Type B pancreatic cell (in vitro differentiated cells): ENCODE measurements around the gene TCHP. TPM values are rescaled to one million over a fixed set of nuclear protein-coding genes. Genes with fewer than 3 reads are reported as not detected.
A peak's percentile ranks its signal among the peaks of the same experiment; 100 is the strongest.
"Not testable (repeated sequence)": the region's sequence is repeated elsewhere in the genome, so short reads cannot be mapped to it uniquely, and the experiment has no call there.

Source experiments
- DNase-seq: peaks from one replicate; pipeline ENCODE4 v3.0.0; 2021; ENCODE audit warnings: mixed read lengths; ENCODE audit not compliant: unreplicated experiment; ENCODE audit errors: extremely low spot score
- H3K27ac Mint-ChIP-seq: 2 replicates; pipeline ENCODE4 v1.8.0; 2021; ENCODE audit warnings: mild to moderate bottlenecking, mixed read lengths
- H3K27me3 Mint-ChIP-seq: 2 replicates; pipeline ENCODE4 v1.8.0; 2021; ENCODE audit warnings: mixed read lengths
- H3K36me3 Mint-ChIP-seq: 2 replicates; pipeline ENCODE4 v1.8.0; 2021; ENCODE audit warnings: mixed read lengths
- H3K4me1 Mint-ChIP-seq: one replicate; pipeline ENCODE4 v1.8.0; 2021; ENCODE audit warnings: mixed read lengths; ENCODE audit not compliant: unreplicated experiment
- H3K4me3 Mint-ChIP-seq: 2 replicates; pipeline ENCODE4 v1.8.0; 2021; ENCODE audit warnings: mild to moderate bottlenecking, mixed read lengths
- H3K9me3 Mint-ChIP-seq: 2 replicates; pipeline ENCODE4 v1.8.0; 2021; ENCODE audit warnings: mixed read lengths
- CTCF ChIP-seq: fragments of 200-600 bp; sonication (generic); conservative IDR thresholded peaks from 2 replicates; pipeline ENCODE4 v1.5.0; 2021; ENCODE audit warnings: antibody characterized with exemption, mild to moderate bottlenecking
- total RNA-seq: library from RNA; stranded (reverse); gene quantifications from 2 replicates; pipeline ENCODE4 v1.2.1, GENCODE V29; 2021; ENCODE audit warnings: low replicate concordance

TCHP gene
- total RNA-seq, 1 donor from 2014 or later: 21.6 TPM

DNA sequence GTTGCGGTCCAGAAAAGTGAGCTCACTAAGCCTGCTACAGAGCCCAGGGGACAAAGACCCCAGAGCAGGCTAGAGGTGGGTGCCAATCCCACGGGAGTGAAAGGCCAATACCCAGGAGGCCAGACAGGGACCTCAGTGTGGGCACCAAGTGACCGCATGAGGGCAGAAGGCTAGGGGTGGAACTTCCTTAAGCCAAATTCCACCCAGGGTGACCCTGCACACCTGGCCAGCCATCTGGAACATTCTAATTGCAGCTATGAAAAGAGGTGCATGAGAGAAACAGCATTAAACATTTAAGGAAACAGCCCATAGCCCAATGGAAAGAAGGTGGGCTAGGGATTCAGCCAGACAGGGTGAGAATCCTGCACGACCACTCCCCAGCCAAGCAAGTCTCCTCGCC, 39.1 kb upstream of the TCHP start:
- no peak overlapping the region for H3K27ac Mint-ChIP-seq

DNA sequence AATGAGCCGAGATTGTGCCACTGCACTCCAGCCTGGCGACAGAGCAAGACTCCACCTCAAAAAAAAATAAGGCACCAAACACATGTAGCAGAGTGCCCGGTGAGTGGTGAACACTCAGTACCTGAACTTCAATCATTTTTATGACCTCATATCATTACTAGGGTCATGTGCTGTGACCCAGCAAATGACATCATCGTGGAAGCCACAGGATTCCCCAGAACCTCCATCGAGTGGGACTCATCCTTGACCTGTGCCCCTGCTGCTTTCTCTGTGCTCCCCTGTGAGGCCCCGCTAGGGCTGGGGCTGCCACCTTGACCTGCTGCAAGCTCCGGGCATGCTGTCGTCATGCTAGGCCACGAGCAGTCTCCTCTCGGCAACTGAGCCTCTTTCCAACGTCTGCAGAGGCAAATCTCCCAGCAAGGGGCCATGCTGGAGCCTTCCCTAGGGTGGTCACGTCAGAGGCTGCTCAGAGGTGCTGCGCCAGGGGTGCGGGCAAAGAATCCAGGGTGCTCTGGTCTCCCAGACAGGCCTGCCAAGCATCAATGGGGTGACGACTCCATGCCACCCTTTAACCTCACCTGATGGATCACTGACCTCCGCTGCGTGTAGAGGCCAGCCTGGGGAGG, 38.3 kb upstream of the TCHP start:
- Mint-ChIP-seq H3K36me3 (no peaks in the 10 kb centered on the region), H3K27me3 (no peaks in the 10 kb centered on the region), H3K4me3 (no peak overlapping the region), H3K27ac (no peak overlapping the region), H3K4me1 (peaks cover 30% of the 10 kb centered on the region), H3K9me3 (no peaks in the 10 kb centered on the region)
- no peak for DNase-seq
- no peak for TF ChIP-seq CTCF

More for the DNA sequence above, 39.1 kb upstream of the TCHP start:
- H3K9me3 Mint-ChIP-seq: no peaks in the 10 kb centered on the region
- peaks cover 30% of the 10 kb centered on the region for H3K4me1 Mint-ChIP-seq
- no peak for DNase-seq
- H3K36me3 Mint-ChIP-seq: no peaks in the 10 kb centered on the region
- no peak for TF ChIP-seq CTCF
- H3K4me3 Mint-ChIP-seq: no peak overlapping the region
- no peaks in the 10 kb centered on the region for H3K27me3 Mint-ChIP-seq

DNA sequence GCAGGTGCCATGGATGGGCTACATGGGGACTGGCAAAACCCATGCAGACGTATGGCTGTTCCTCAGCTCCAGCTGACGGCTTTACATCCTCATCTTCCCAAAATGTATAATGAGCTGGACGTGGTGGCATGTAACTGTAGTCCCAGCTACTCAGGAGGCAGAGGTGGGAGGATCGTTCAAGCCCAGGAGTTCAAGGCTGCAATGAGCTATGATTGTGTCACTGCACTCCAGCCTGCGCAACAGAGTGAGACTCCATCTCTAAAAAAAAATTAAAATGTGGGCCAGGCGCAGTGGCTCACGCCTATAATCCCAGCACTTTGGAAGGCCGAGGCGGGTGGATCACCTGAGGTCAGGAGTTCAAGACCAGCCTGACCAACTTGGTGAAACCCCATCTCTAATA, 37.6 kb upstream of the TCHP start:
- not testable (repeated sequence) for H3K27ac Mint-ChIP-seq, H3K27me3 Mint-ChIP-seq, H3K36me3 Mint-ChIP-seq, DNase-seq, H3K9me3 Mint-ChIP-seq, H3K4me3 Mint-ChIP-seq
- peaks cover 30% of the 10 kb centered on the region for H3K4me1 Mint-ChIP-seq

DNA sequence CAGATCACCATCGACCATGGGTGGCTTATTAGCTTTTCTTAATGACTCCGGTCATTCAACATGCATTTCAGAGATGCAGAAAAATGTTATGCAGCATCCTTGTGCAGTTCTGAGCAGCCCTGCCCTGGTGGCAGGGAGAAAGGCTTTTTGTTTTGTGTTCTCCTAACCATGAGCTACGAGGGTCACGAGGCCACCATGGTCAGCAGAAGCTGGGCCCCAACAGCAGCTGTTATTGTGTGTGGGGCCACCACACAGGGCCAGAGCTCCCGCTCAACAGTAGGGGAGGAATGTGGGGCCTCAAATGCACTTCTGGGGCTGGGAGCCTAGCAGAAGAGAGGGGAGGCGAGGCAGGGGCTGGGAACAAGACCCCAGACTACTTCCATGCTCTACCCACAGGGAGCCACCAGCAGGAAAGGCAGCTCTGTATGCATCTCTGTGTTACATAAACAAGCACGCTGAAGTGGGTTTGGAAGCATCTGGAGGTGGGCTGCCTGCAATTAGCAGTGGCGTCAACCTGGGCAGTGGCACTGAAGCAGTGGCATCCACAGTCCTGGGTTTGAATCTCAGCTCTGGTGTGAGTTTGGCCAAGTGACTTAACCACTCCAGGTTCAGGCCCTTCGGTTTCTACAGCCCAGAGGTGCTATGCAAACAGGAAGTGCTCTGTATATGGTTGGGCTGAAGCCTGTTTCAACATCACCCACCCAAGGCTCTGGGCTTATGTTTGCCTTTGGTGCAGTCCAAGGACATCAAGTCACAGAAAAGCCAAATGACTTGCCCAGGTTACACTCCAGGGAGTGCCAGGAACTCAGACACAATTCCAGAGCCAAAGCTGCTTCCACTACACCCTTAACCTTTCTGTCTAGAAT, 36.0 kb upstream of the TCHP start:
- DNase-seq: no peak
- peaks cover 5% of the 10 kb centered on the region for H3K36me3 Mint-ChIP-seq
- H3K27ac Mint-ChIP-seq: peak overlapping the region; percentile 99

DNA sequence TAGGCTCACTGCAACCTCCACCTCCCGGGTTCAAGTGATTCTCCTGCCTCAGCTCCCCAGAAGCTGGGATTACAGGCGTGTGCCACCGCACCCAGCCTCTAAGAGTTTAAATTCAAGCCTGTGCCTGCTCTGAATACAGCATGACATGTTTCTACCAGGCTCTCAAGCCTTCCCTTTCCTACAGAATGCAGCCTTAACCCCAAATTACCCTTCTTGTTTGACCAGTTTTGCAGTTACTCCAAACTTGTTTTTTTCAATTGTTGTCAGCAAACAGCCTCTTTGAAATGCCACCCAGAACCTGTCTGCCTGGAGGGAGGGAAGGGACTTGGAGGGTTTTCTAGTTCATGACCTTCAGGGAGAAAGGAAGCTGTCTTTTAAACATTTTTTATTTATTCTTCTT, 35.2 kb upstream of the TCHP start:
- H3K4me3 Mint-ChIP-seq: peak overlapping the region; percentile 80
- H3K9me3 Mint-ChIP-seq: no peaks in the 10 kb centered on the region
- DNase-seq: no peak
- peaks cover 38% of the 10 kb centered on the region for H3K4me1 Mint-ChIP-seq
- TF ChIP-seq CTCF: no peak
- no peaks in the 10 kb centered on the region for H3K27me3 Mint-ChIP-seq
- peaks cover 5% of the 10 kb centered on the region for H3K36me3 Mint-ChIP-seq
- peak overlapping the region; percentile 99 for H3K27ac Mint-ChIP-seq

More for the DNA sequence above, 36.0 kb upstream of the TCHP start:
- Mint-ChIP-seq H3K9me3 (no peaks in the 10 kb centered on the region), H3K4me1 (peaks cover 38% of the 10 kb centered on the region), H3K27me3 (no peaks in the 10 kb centered on the region), H3K4me3 (peak overlapping the region; percentile 67)
- no peak for TF ChIP-seq CTCF
